Measurements from ENCODE around the gene NEB.

NEB gene

GRCh38 chr2:151777935-151778334 lies 43.7 kb upstream of the NEB start:
- TF ChIP-seq TEAD4 (IDR thresholded peaks at IDR 0.05) (no peak), EGR1 (IDR thresholded peaks at IDR 0.05) (no peak), EP300 (IDR thresholded peaks at IDR 0.05; ENCODE audit: borderline replicate concordance) (no peak), USF1 (IDR thresholded peaks at IDR 0.05) (no peak), TAF1 (IDR thresholded peaks at IDR 0.05; ENCODE audit: low read depth) (no peak)

- TF ChIP-seq RAD21 (IDR thresholded peaks at IDR 0.05; ENCODE audit: low read depth) = peak; percentile 11; the same call in 1 of the 2 replicates
- no peak for TF ChIP-seq TAF1 (IDR thresholded peaks at IDR 0.05; ENCODE audit: low read depth)
- no peak for TF ChIP-seq REST (IDR thresholded peaks at IDR 0.05; ENCODE audit: low read depth)
- TF ChIP-seq CREB1 (IDR thresholded peaks at IDR 0.05; ENCODE audit: low read depth) = no peak
- TF ChIP-seq MAX (IDR thresholded peaks at IDR 0.05) = no peak
- TF ChIP-seq FOXM1 (IDR thresholded peaks at IDR 0.05; ENCODE audit: borderline replicate concordance, low read depth) = no peak
Observed at GRCh38 chr2:151777487-151777886, 43.2 kb upstream of the NEB start.

- TF ChIP-seq CEBPB (IDR thresholded peaks at IDR 0.05) = no peak
- no peak for TF ChIP-seq NFIC (IDR thresholded peaks at IDR 0.05)
- TF ChIP-seq TCF12 (IDR thresholded peaks at IDR 0.05; ENCODE audit: low read depth) = no peak
- TF ChIP-seq EP300 (IDR thresholded peaks at IDR 0.05; ENCODE audit: borderline replicate concordance) = no peak
- no peak for TF ChIP-seq CREB1 (IDR thresholded peaks at IDR 0.05; ENCODE audit: low read depth)
- no peak for TF ChIP-seq YY1 (IDR thresholded peaks at IDR 0.05; ENCODE audit: low read depth)
- TF ChIP-seq RAD21 (IDR thresholded peaks at IDR 0.05; ENCODE audit: low read depth) = no peak
- no peak for TF ChIP-seq ZBTB7A (IDR thresholded peaks at IDR 0.05; ENCODE audit: low read depth)
- TF ChIP-seq USF1 (IDR thresholded peaks at IDR 0.05) = no peak
- no peak for TF ChIP-seq REST (IDR thresholded peaks at IDR 0.05; ENCODE audit: low read depth)
- TF ChIP-seq TAF1 (IDR thresholded peaks at IDR 0.05; ENCODE audit: low read depth) = no peak
- no peak for TF ChIP-seq FOXM1 (IDR thresholded peaks at IDR 0.05; ENCODE audit: borderline replicate concordance, low read depth)
- TF ChIP-seq MAX (IDR thresholded peaks at IDR 0.05) = no peak
- no peak for TF ChIP-seq TEAD4 (IDR thresholded peaks at IDR 0.05)
- TF ChIP-seq EGR1 (IDR thresholded peaks at IDR 0.05) = no peak
Observed at GRCh38 chr2:151776367-151776766, 42.1 kb upstream of the NEB start.

- no peak for TF ChIP-seq EP300 (IDR thresholded peaks at IDR 0.05; ENCODE audit: borderline replicate concordance)
Observed at GRCh38 chr2:151775057-151775740, 40.9 kb upstream of the NEB start.

GRCh38 chr2:151774506-151774905 lies 40.2 kb upstream of the NEB start:
- no peak for TF ChIP-seq MAX (IDR thresholded peaks at IDR 0.05)
- no peak for TF ChIP-seq USF1 (IDR thresholded peaks at IDR 0.05)
- TF ChIP-seq CREB1 (IDR thresholded peaks at IDR 0.05; ENCODE audit: low read depth) = no peak
- no peak for TF ChIP-seq RAD21 (IDR thresholded peaks at IDR 0.05; ENCODE audit: low read depth)
- no peak for TF ChIP-seq REST (IDR thresholded peaks at IDR 0.05; ENCODE audit: low read depth)
- no peak for TF ChIP-seq TCF12 (IDR thresholded peaks at IDR 0.05; ENCODE audit: low read depth)
- no peak for TF ChIP-seq FOXM1 (IDR thresholded peaks at IDR 0.05; ENCODE audit: borderline replicate concordance, low read depth)
- no peak for TF ChIP-seq CEBPB (IDR thresholded peaks at IDR 0.05)
- no peak for TF ChIP-seq NFIC (IDR thresholded peaks at IDR 0.05)
- TF ChIP-seq TAF1 (IDR thresholded peaks at IDR 0.05; ENCODE audit: low read depth) = no peak
- no peak for TF ChIP-seq TEAD4 (IDR thresholded peaks at IDR 0.05)
- TF ChIP-seq EGR1 (IDR thresholded peaks at IDR 0.05) = no peak
- TF ChIP-seq EP300 (IDR thresholded peaks at IDR 0.05; ENCODE audit: borderline replicate concordance) = no peak
- no peak for TF ChIP-seq YY1 (IDR thresholded peaks at IDR 0.05; ENCODE audit: low read depth)
- no peak for TF ChIP-seq ZBTB7A (IDR thresholded peaks at IDR 0.05; ENCODE audit: low read depth)

Data from Ishikawa (cell line).